CD4-positive, alpha-beta T cell (primary cell): ENCODE results near the gene CYTH3. TPM values are rescaled to one million over a fixed set of nuclear protein-coding genes. Genes with fewer than 3 reads are reported as not detected.
"Not testable (repeated sequence)": the region's sequence is repeated elsewhere in the genome, so short reads cannot be mapped to it uniquely, and the experiment has no call there.

Experiments
- ATAC-seq: fragments of 200-7000 bp; cut with Tn5 transposase; one replicate; pipeline ENCODE4 v1.10.0; 2022; ENCODE audit warnings: mild to moderate bottlenecking; ENCODE audit not compliant: poor library complexity
- CTCF ChIA-PET: fragments of 350-600 bp; sonication (Branson Sonifier 250); formaldehyde crosslinking; loops from one replicate; lab custom pipeline; 2021; ENCODE audit warnings: antibody characterized with exemption, inconsistent platforms; lab: Charles Lee
- POLR2A ChIA-PET: fragments of 350-600 bp; sonication (Branson Sonifier 250); formaldehyde crosslinking; loops from one replicate; lab custom pipeline; 2021; ENCODE audit warnings: antibody characterized with exemption, inconsistent platforms; lab: Charles Lee
- DNase-seq, 14 experiments: peaks; one replicate each; pipeline ENCODE4 v3.0.0-alpha.2; 2013 to 2020; ENCODE audit warnings: mixed read lengths in 2 of 14
- H3K27ac ChIP-seq, 2 donors: one replicate each; pipeline versions ENCODE4 v1.5.1 to v1.7.0; 2013; ENCODE audit warnings: low read length in 2 of 2, low read depth in 1 of 2, mild to moderate bottlenecking in 1 of 2
- H3K27me3 ChIP-seq, 2 experiments: 1 replicate in 1 of 2; 2 replicates in 1 of 2; pipeline versions ENCODE4 v1.6.1 to v1.7.0; 2013; ENCODE audit warnings: low read length in 2 of 2, control low read depth in 1 of 2, mild to moderate bottlenecking in 1 of 2, moderate library complexity in 1 of 2; ENCODE audit not compliant: insufficient read depth in 2 of 2, control insufficient read depth in 1 of 2
- H3K36me3 ChIP-seq: one replicate; pipeline ENCODE4 v1.6.1; 2013; ENCODE audit warnings: low read length, control low read depth; ENCODE audit not compliant: insufficient read depth
- H3K4me1 ChIP-seq: one replicate; pipeline ENCODE4 v1.6.1; 2013; ENCODE audit warnings: low read length, control low read depth; ENCODE audit not compliant: insufficient read depth
- H3K4me3 ChIP-seq: one replicate; pipeline ENCODE4 v1.5.1; 2013; ENCODE audit warnings: mild to moderate bottlenecking, low read length, moderate library complexity
- H3K9me3 ChIP-seq, 2 experiments: 1 replicate in 1 of 2; 2 replicates in 1 of 2; pipeline versions ENCODE4 v1.6.1 to v1.7.0; 2013; ENCODE audit warnings: low read length in 2 of 2, mild to moderate bottlenecking in 2 of 2, control low read depth in 1 of 2, moderate library complexity in 1 of 2; ENCODE audit not compliant: control insufficient read depth in 1 of 2, insufficient read depth in 1 of 2
- H3K27ac Mint-ChIP-seq: one replicate; pipeline ENCODE4 v1.8.0; 2020; ENCODE audit warnings: mixed read lengths
- H3K27me3 Mint-ChIP-seq: one replicate; pipeline ENCODE4 v1.8.0; 2021; ENCODE audit warnings: mixed read lengths
- H3K36me3 Mint-ChIP-seq: one replicate; pipeline ENCODE4 v1.8.0; 2021; ENCODE audit warnings: low read depth, mixed read lengths
- H3K4me1 Mint-ChIP-seq: one replicate; pipeline ENCODE4 v1.8.0; 2021; ENCODE audit warnings: low read depth, mixed read lengths
- H3K4me3 Mint-ChIP-seq: one replicate; pipeline ENCODE4 v1.8.0; 2020; ENCODE audit warnings: mild to moderate bottlenecking, mixed read lengths
- H3K9me3 Mint-ChIP-seq: one replicate; pipeline ENCODE4 v1.8.0; 2020; ENCODE audit warnings: mixed read lengths
- CTCF ChIP-seq: fragments of 200-600 bp; IDR thresholded peaks from one replicate; pipeline ENCODE4 v1.8.0; 2022; ENCODE audit warnings: antibody characterized with exemption, mild to moderate bottlenecking
- intact Hi-C, 2 experiments: fragments of 100-400 bp; cut with DNase I in 1 of 2; cut with micrococcal nuclease in 1 of 2; formaldehyde crosslinking; loops; one replicate each; pipeline versions ENCODE4 v1.15.1 to v1.9.0; 2023 to 2025; cut with DNase I, micrococcal nuclease
- total RNA-seq, 174 experiments: library from RNA in 2 of 174; stranded (reverse) in 2 of 174; gene quantifications; one replicate each; pipeline ENCODE4 v1.2.3 and lab custom pipeline; 2021 to 2026

The CYTH3 gene
- total RNA-seq, 2 experiments from 2014 or later: 7.6 to 9.1 TPM

DNA sequence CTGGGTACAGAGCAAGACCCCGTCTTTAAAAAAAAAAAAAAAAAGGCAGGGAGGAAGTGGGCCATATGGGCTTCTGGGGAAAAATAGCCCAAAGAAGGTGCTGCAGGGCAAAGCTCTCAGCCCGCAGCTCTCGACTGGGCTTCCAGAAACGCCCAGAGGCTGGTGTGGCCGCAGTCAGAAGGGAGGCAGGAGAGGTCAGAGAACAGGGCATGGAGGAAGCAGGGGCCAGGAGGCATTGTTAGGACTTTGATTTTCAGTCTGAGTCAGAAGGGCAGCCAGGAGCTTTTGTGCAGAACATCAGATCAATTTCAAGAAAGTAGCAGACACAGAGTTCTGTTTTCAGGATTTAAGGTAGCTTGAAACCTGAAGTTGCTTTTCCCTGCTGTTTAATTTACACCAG is 35.3 kb upstream of the CYTH3 start:
- H3K36me3 Mint-ChIP-seq: no peaks in the 10 kb centered on the region
- no peaks in the 10 kb centered on the region for H3K4me1 ChIP-seq
- H3K27ac ChIP-seq: no peak overlapping the region
- H3K27me3 ChIP-seq: no peaks in the 10 kb centered on the region
- H3K27me3 Mint-ChIP-seq: no peaks in the 10 kb centered on the region
- H3K4me1 Mint-ChIP-seq: no peaks in the 10 kb centered on the region
- DNase-seq (no peak), ATAC-seq (no peak)
- TF ChIP-seq CTCF: no peak
- ChIA-PET POLR2A (no interaction called here), CTCF (no interaction called here)
- H3K4me3 Mint-ChIP-seq: no peak overlapping the region
- no peak overlapping the region for H3K27ac Mint-ChIP-seq
- H3K9me3 Mint-ChIP-seq: no peaks in the 10 kb centered on the region
- intact Hi-C loops: no loop called here
- H3K9me3 ChIP-seq: no peaks in the 10 kb centered on the region
- H3K4me3 ChIP-seq: no peak overlapping the region
- H3K36me3 ChIP-seq: no peaks in the 10 kb centered on the region

GRCh38 chr7:6306471-6306870 is 34.0 kb upstream of the CYTH3 start:
- Mint-ChIP-seq H3K27ac (no peak overlapping the region), H3K36me3 (no peaks in the 10 kb centered on the region), H3K4me1 (no peaks in the 10 kb centered on the region), H3K27me3 (no peaks in the 10 kb centered on the region), H3K9me3 (no peaks in the 10 kb centered on the region), H3K4me3 (no peak overlapping the region)
- Histone ChIP-seq H3K4me3 (no peak overlapping the region), H3K4me1 (no peaks in the 10 kb centered on the region), H3K9me3 (no peaks in the 10 kb centered on the region), H3K27me3 (no peaks in the 10 kb centered on the region), H3K27ac (no peak overlapping the region), H3K36me3 (no peaks in the 10 kb centered on the region)
- no peak for ATAC-seq
- TF ChIP-seq CTCF: no peak
- ChIA-PET CTCF (no interaction called here), POLR2A (no interaction called here)
- intact Hi-C loops: no loop called here
- DNase-seq: no peak

GRCh38 chr7:6305330-6305729 is 32.9 kb upstream of the CYTH3 start:
- ChIA-PET POLR2A (no interaction called here), CTCF (no interaction called here)
- Histone ChIP-seq H3K4me1 (no peaks in the 10 kb centered on the region), H3K27me3 (no peaks in the 10 kb centered on the region), H3K36me3 (no peaks in the 10 kb centered on the region), H3K9me3 (no peaks in the 10 kb centered on the region), H3K27ac (no peak overlapping the region), H3K4me3 (no peak overlapping the region)
- intact Hi-C loops: no loop called here
- Mint-ChIP-seq H3K9me3 (no peaks in the 10 kb centered on the region), H3K27me3 (no peaks in the 10 kb centered on the region), H3K4me3 (no peak overlapping the region), H3K27ac (no peak overlapping the region), H3K4me1 (no peaks in the 10 kb centered on the region), H3K36me3 (no peaks in the 10 kb centered on the region)
- ATAC-seq: no peak
- TF ChIP-seq CTCF: no peak
- no peak for DNase-seq

DNA sequence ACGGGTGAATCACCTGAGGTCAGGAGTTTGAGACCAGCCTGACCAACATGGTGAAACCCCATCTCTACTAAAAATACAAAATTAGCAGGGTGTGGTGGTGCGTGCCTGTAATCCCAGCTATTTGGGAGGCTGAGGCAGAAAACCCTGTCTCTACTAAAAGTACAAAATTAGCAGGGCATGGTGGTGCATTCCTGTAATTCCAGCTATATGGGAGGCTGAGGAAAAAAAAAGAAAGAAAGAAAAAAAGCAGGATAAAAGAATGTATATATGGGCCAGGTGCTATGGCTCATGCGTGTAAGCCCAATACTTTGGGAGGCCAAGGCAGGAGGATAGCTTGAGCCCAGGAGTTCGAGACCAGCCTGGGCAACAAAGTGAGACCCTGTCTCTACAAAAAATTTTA is 29.0 kb upstream of the CYTH3 start:
- H3K9me3 Mint-ChIP-seq, H3K4me3 ChIP-seq, ATAC-seq, H3K4me1 Mint-ChIP-seq, H3K27me3 Mint-ChIP-seq, H3K36me3 ChIP-seq, CTCF ChIA-PET, H3K27ac Mint-ChIP-seq, POLR2A ChIA-PET, H3K9me3 ChIP-seq, H3K27me3 ChIP-seq, DNase-seq, H3K4me1 ChIP-seq, H3K36me3 Mint-ChIP-seq, H3K4me3 Mint-ChIP-seq, H3K27ac ChIP-seq: not testable (repeated sequence)
- intact Hi-C loops: loop anchor here in 1 of 2 experiments (5.0 kb wide), 1 partner anchor 54 kb away; no protein-coding TSS in a partner anchor
